HUES64 (cell line): ENCODE results near the gene PTPRN2.

Source experiments
- H3K27ac ChIP-seq: 2 replicates; pipeline ENCODE4 v1.7.0; 2013; ENCODE audit warnings: low read depth, low read length, inconsistent platforms
- H3K27me3 ChIP-seq: 2 replicates; pipeline ENCODE4 v1.6.1; 2013; ENCODE audit warnings: mild to moderate bottlenecking, low read length; ENCODE audit not compliant: insufficient read depth
- H3K36me3 ChIP-seq: 2 replicates; pipeline ENCODE4 v1.6.1; 2013; ENCODE audit warnings: mild to moderate bottlenecking, low read length; ENCODE audit not compliant: insufficient read depth
- H3K4me1 ChIP-seq: 2 replicates; pipeline ENCODE4 v1.6.1; 2013; ENCODE audit warnings: mild to moderate bottlenecking, low read length, moderate library complexity; ENCODE audit not compliant: insufficient read depth
- H3K4me3 ChIP-seq: 2 replicates; pipeline ENCODE4 v1.5.1; 2013; ENCODE audit warnings: mild to moderate bottlenecking, low read length, moderate library complexity
- H3K9ac ChIP-seq: 2 replicates; pipeline ENCODE4 v1.6.1; 2013; ENCODE audit warnings: mild to moderate bottlenecking, low read depth, low read length
- H3K9me3 ChIP-seq: 2 replicates; pipeline ENCODE4 v1.6.1; 2013; ENCODE audit warnings: low read depth, low read length; ENCODE audit not compliant: insufficient read depth
- WGBS: fragments of 150-250, 120-280 bp; methylation state at CpG from one replicate; pipeline ENCODE4 v1.1.7; 2013; ENCODE audit warnings: missing lambda C conversion rate; 5-methylcytosine and 5-hydroxymethylcytosine counted together

The PTPRN2 gene

GRCh38 chr7:158018971-158019645 is 568.5 kb downstream of the PTPRN2 start:
- Histone ChIP-seq H3K9ac (no peak overlapping the region), H3K4me1 (no peaks in the 10 kb centered on the region), H3K36me3 (no peaks in the 10 kb centered on the region), H3K9me3 (peaks cover 97% of the 10 kb centered on the region), H3K27me3 (no peaks in the 10 kb centered on the region), H3K4me3 (no peak overlapping the region), H3K27ac (no peak overlapping the region)
- WGBS, result 89% methylated on average over 20 of the region's 20 CpGs

- H3K4me3 ChIP-seq, result no peak overlapping the region
- no peaks in the 10 kb centered on the region for H3K27me3 ChIP-seq
- H3K9ac ChIP-seq, result no peak overlapping the region
- peaks cover 91% of the 10 kb centered on the region for H3K9me3 ChIP-seq
- 87% methylated on average over 19 of the region's 19 CpGs for WGBS
- no peak overlapping the region for H3K27ac ChIP-seq
- no peaks in the 10 kb centered on the region for H3K4me1 ChIP-seq
- no peaks in the 10 kb centered on the region for H3K36me3 ChIP-seq
These were observed 569.4 kb downstream of the PTPRN2 start for GRCh38 chr7:158018098-158018762.

- 81% methylated on average over 16 of the region's 16 CpGs for WGBS
- Histone ChIP-seq H3K4me3 (no peak overlapping the region), H3K4me1 (no peaks in the 10 kb centered on the region), H3K9ac (no peak overlapping the region), H3K36me3 (no peaks in the 10 kb centered on the region), H3K9me3 (peaks cover 91% of the 10 kb centered on the region), H3K27me3 (no peaks in the 10 kb centered on the region), H3K27ac (no peak overlapping the region)
These were observed 570.2 kb downstream of the PTPRN2 start for GRCh38 chr7:158017111-158018097.

GRCh38 chr7:158016180-158017097 is 571.2 kb downstream of the PTPRN2 start:
- H3K4me1 ChIP-seq, result no peaks in the 10 kb centered on the region
- H3K27me3 ChIP-seq, result no peaks in the 10 kb centered on the region
- H3K4me3 ChIP-seq, result no peak overlapping the region
- no peak overlapping the region for H3K27ac ChIP-seq
- H3K36me3 ChIP-seq, result no peaks in the 10 kb centered on the region
- peaks cover 92% of the 10 kb centered on the region for H3K9me3 ChIP-seq
- WGBS, result 84% methylated on average over 31 of the region's 31 CpGs
- no peak overlapping the region for H3K9ac ChIP-seq

GRCh38 chr7:158015403-158016179 is 572.0 kb downstream of the PTPRN2 start:
- WGBS, result 84% methylated on average over 21 of the region's 21 CpGs
- no peaks in the 10 kb centered on the region for H3K4me1 ChIP-seq
- H3K4me3 ChIP-seq, result no peak overlapping the region
- H3K36me3 ChIP-seq, result no peaks in the 10 kb centered on the region
- no peaks in the 10 kb centered on the region for H3K27me3 ChIP-seq
- H3K9me3 ChIP-seq, result peaks cover 92% of the 10 kb centered on the region
- H3K27ac ChIP-seq, result no peak overlapping the region
- H3K9ac ChIP-seq, result no peak overlapping the region

GRCh38 chr7:158014976-158015375 is 572.6 kb downstream of the PTPRN2 start:
- Histone ChIP-seq H3K27ac (no peak overlapping the region), H3K4me1 (no peaks in the 10 kb centered on the region), H3K36me3 (no peaks in the 10 kb centered on the region), H3K9ac (no peak overlapping the region), H3K4me3 (no peak overlapping the region), H3K27me3 (no peaks in the 10 kb centered on the region), H3K9me3 (peaks cover 92% of the 10 kb centered on the region)
- WGBS, result 67% methylated on average over 3 of the region's 3 CpGs

- Histone ChIP-seq H3K9ac (no peak overlapping the region), H3K4me1 (no peaks in the 10 kb centered on the region), H3K27ac (no peak overlapping the region), H3K36me3 (no peaks in the 10 kb centered on the region), H3K27me3 (no peaks in the 10 kb centered on the region), H3K4me3 (no peak overlapping the region), H3K9me3 (peaks cover 93% of the 10 kb centered on the region)
These were observed 574.4 kb downstream of the PTPRN2 start for GRCh38 chr7:158013085-158013668.

GRCh38 chr7:158011941-158012340 is 575.7 kb downstream of the PTPRN2 start:
- no peaks in the 10 kb centered on the region for H3K4me1 ChIP-seq

GRCh38 chr7:158010961-158011693 is 576.5 kb downstream of the PTPRN2 start:
- no peak overlapping the region for H3K27ac ChIP-seq
- no peaks in the 10 kb centered on the region for H3K36me3 ChIP-seq
- no peak overlapping the region for H3K4me3 ChIP-seq
- 83% methylated on average over 7 of the region's 11 CpGs for WGBS
- peaks cover 93% of the 10 kb centered on the region for H3K9me3 ChIP-seq
- H3K4me1 ChIP-seq, result no peaks in the 10 kb centered on the region
- no peaks in the 10 kb centered on the region for H3K27me3 ChIP-seq
- H3K9ac ChIP-seq, result no peak overlapping the region

More at GRCh38 chr7:158011941-158012340, 575.7 kb downstream of the PTPRN2 start:
- H3K27me3 ChIP-seq, result no peaks in the 10 kb centered on the region
- no peak overlapping the region for H3K27ac ChIP-seq
- H3K4me3 ChIP-seq, result no peak overlapping the region
- peaks cover 93% of the 10 kb centered on the region for H3K9me3 ChIP-seq
- 76% methylated on average over 11 of the region's 11 CpGs for WGBS
- H3K36me3 ChIP-seq, result no peaks in the 10 kb centered on the region
- no peak overlapping the region for H3K9ac ChIP-seq
